PC-9 (cell line): Measurements from ENCODE around the gene ADAMTS16.

ENCODE experiments used
- CTCF ChIP-seq: fragments of 200-600 bp; sonication (generic); conservative IDR thresholded peaks from 2 replicates; pipeline ENCODE4 v1.6.1; 2017; ENCODE audit warnings: mixed run types, antibody characterized with exemption, mild to moderate bottlenecking, moderate library complexity
- EZH2 ChIP-seq: fragments of 200-600 bp; sonication (generic); IDR thresholded peaks from 2 replicates; pipeline ENCODE4 v1.8.0; 2017; ENCODE audit warnings: antibody characterized with exemption, low read depth

DNA sequence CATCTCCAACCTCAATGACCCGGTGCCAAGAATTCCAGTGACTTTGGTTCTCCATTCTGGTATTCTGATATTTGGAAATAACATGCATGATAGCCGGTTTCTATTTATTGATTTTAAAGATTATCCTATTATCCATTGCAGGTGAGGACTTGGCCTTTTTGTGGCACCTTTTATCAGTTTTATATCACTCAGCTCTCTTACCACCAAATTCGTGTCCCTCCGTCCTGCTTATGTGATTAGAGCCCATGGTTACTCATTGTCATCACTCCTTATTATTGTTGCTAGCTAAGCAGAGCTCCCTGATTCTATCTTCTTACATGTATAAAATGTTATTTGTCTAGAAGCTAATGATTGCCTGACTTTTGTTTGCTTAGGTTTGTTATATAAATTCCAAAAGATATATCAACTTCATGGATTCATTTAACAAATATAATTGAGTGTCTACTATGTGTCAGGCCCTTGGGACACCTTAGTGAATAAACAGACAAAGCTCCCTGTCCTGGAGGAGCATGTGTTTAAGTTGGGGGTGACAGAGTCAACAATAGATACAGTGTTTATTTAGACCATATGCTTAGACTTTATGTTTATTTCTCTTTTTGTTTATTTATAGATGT is 138.2 kb downstream of the ADAMTS16 start:
- TF ChIP-seq CTCF (no peak), EZH2 (no peak)
